GM12878 (cell line): ENCODE results near the gene MAD1L1. TPM values are rescaled to one million over a fixed set of nuclear protein-coding genes. Genes with fewer than 3 reads are reported as not detected.

Experiments used
- ATAC-seq: fragments of 200-7000 bp; cut with Tn5 transposase; 3 replicates; pipeline ENCODE4 v1.9.1; 2020; ENCODE audit warnings: mild to moderate bottlenecking, moderate library complexity
- BruUV-seq: library from RNA; stranded (reverse); fragments of 400-500 nt; replicated peaks from 2 replicates; lab custom pipeline; 2021; lab: Mats Ljungman, UMichigan
- CTCF ChIA-PET: fragments of 300-600 bp; sonication (Branson Sonifier 250); formaldehyde crosslinking; extraction: SDS; loops from one replicate; lab custom pipeline; 2021; ENCODE audit warnings: inconsistent platforms; lab: Yijun Ruan, JAX
- POLR2A ChIA-PET: fragments of 350-600 bp; formaldehyde crosslinking; extraction: SDS; loops from one replicate; lab custom pipeline; 2021; ENCODE audit warnings: inconsistent platforms; lab: Charles Lee
- RAD21 ChIA-PET: fragments of 300-600 bp; sonication (Branson Sonifier 250); formaldehyde crosslinking; loops from one replicate; lab custom pipeline; 2023; ENCODE audit warnings: antibody characterized with exemption; ENCODE audit not compliant: unreplicated experiment; lab: Charles Lee
- SMC1A ChIA-PET: fragments of 300-600 bp; sonication (Branson Sonifier 250); formaldehyde crosslinking; loops from one replicate; lab custom pipeline; 2023; ENCODE audit not compliant: unreplicated experiment, uncharacterized antibody; lab: Charles Lee
- DNase-seq: peaks from one replicate; pipeline ENCODE4 v3.0.0-alpha.2; 2011; ENCODE audit warnings: low read depth, low spot score
- FAIRE-seq: peaks from 3 replicates; lab custom pipeline; 2011; peaks lifted over from hg19 to GRCh38; lab: Jason Lieb, UNC
- H2AFZ ChIP-seq: 2 replicates; pipeline ENCODE4 v1.6.0; 2011; ENCODE audit warnings: low read depth, low read length, control low read depth; ENCODE audit not compliant: control insufficient read depth
- H3K27ac ChIP-seq: 2 replicates; pipeline ENCODE4 v1.5.1; 2011; ENCODE audit warnings: control low read depth; ENCODE audit not compliant: control insufficient read depth, insufficient read depth
- H3K27me3 ChIP-seq, 2 experiments: replicated peaks in 1 of 2; 2 replicates each; pipeline versions ENCODE4 v1.6.0 to v1.6.1; 2011; ENCODE audit warnings: low read length in 1 of 2; ENCODE audit not compliant: control insufficient read depth in 2 of 2, insufficient read depth in 2 of 2
- H3K36me3 ChIP-seq, 2 experiments: 2 replicates each; pipeline ENCODE4 v1.5.1; 2011; ENCODE audit warnings: low read length in 1 of 2; ENCODE audit not compliant: control insufficient read depth in 2 of 2, insufficient read depth in 2 of 2
- H3K4me1 ChIP-seq: 2 replicates; pipeline ENCODE4 v1.6.1; 2011; ENCODE audit warnings: mild to moderate bottlenecking, low read length, moderate library complexity, mixed read lengths; ENCODE audit not compliant: control insufficient read depth, insufficient read depth
- H3K4me2 ChIP-seq: 2 replicates; pipeline ENCODE4 v1.6.0; 2011; ENCODE audit warnings: control low read depth; ENCODE audit not compliant: control insufficient read depth, insufficient read depth
- H3K4me3 ChIP-seq: fragments of 200-600 bp; sonication (generic); 2 replicates; pipeline ENCODE4 v1.5.1; 2016
- H3K79me2 ChIP-seq: 2 replicates; pipeline ENCODE4 v1.6.0; 2011; ENCODE audit warnings: low read length; ENCODE audit not compliant: control insufficient read depth, insufficient read depth
- H3K9ac ChIP-seq: 2 replicates; pipeline ENCODE4 v1.8.0; 2011; ENCODE audit warnings: low read length, control low read depth, mixed read lengths; ENCODE audit not compliant: control insufficient read depth, insufficient read depth
- H3K9me3 ChIP-seq: replicated peaks from 3 replicates; pipeline ENCODE4 v1.5.1; 2011; ENCODE audit warnings: mild to moderate bottlenecking, low read length; ENCODE audit not compliant: control insufficient read depth, insufficient read depth
- H4K20me1 ChIP-seq: 2 replicates; pipeline ENCODE4 v1.6.0; 2011; ENCODE audit not compliant: control insufficient read depth, insufficient read depth
- BHLHE40 ChIP-seq, 2 experiments: fragments of 450-650 bp in 1 of 2; IDR thresholded peaks; 2 replicates each; pipeline ENCODE4 v1.6.1; 2011 to 2017; ENCODE audit warnings: low read depth in 2 of 2, borderline replicate concordance in 1 of 2, improper control_type of control experiment in 1 of 2, low read length in 1 of 2, mild to moderate bottlenecking in 1 of 2
- CBFB ChIP-seq: IDR thresholded peaks from 2 replicates; pipeline ENCODE4 v1.6.1; 2016; ENCODE audit warnings: antibody characterized with exemption, low read depth
- GATAD2B ChIP-seq: fragments of 450-650 bp; conservative IDR thresholded peaks from 2 replicates; pipeline ENCODE4 v1.6.1; 2017; ENCODE audit warnings: low read depth, mild to moderate bottlenecking, moderate library complexity
- IKZF1 ChIP-seq: fragments of 450-650 bp; conservative IDR thresholded peaks from 2 replicates; pipeline ENCODE4 v1.6.1; 2017; ENCODE audit warnings: antibody characterized with exemption, mild to moderate bottlenecking
- IKZF2 ChIP-seq, 2 experiments: fragments of 450-650 bp; IDR thresholded peaks; 2 replicates each; pipeline ENCODE4 v1.6.1; 2017; ENCODE audit warnings: mild to moderate bottlenecking in 2 of 2, moderate library complexity in 2 of 2
- IRF4 ChIP-seq: IDR thresholded peaks from 2 replicates; pipeline ENCODE4 v1.6.1; 2011; ENCODE audit warnings: low read depth, low read length
- NFXL1 ChIP-seq: fragments of 450-650 bp; IDR thresholded peaks from 2 replicates; pipeline ENCODE4 v1.6.1; 2017; ENCODE audit warnings: antibody characterized with exemption, mild to moderate bottlenecking, borderline replicate concordance
- SMAD5 ChIP-seq: IDR thresholded peaks from 2 replicates; pipeline ENCODE4 v1.6.1; 2016; ENCODE audit warnings: antibody characterized with exemption, low read depth
- SPI1 ChIP-seq: IDR thresholded peaks from 2 replicates; pipeline ENCODE4 v1.6.1; 2011; ENCODE audit warnings: low read depth, mild to moderate bottlenecking, low read length, moderate library complexity, borderline replicate concordance; ENCODE audit not compliant: insufficient read depth
- STAT3 ChIP-seq: IDR thresholded peaks from 2 replicates; pipeline ENCODE4 v1.6.1; 2011; ENCODE audit warnings: low read depth, low read length, improper control_type of control experiment
- TCF12 ChIP-seq: IDR thresholded peaks from 2 replicates; pipeline ENCODE4 v1.6.1; 2011; ENCODE audit warnings: low read depth, mild to moderate bottlenecking, low read length
- ZNF217 ChIP-seq: fragments of 450-650 bp; IDR thresholded peaks from 2 replicates; pipeline ENCODE4 v1.6.1; 2017; ENCODE audit warnings: antibody characterized with exemption, mild to moderate bottlenecking
- WGBS: methylation state at CpG from one replicate; pipeline ENCODE4 v1.1.6; 2016; ENCODE audit warnings: low lambda C conversion rate; ENCODE audit not compliant: insufficient replicate concordance, insufficient coverage; ENCODE audit errors: missing lambda C conversion rate; 5-methylcytosine and 5-hydroxymethylcytosine counted together
- in situ Hi-C: fragments of 300-500 bp; cut with MboI; formaldehyde crosslinking; loops from 9 replicates; pipeline ENCODE4 v1.14.3; 2018; ENCODE audit warnings: mixed read lengths
- intact Hi-C: fragments of 100-400 bp; cut with micrococcal nuclease; formaldehyde crosslinking; loops from one replicate; pipeline ENCODE4 v1.14.2; 2022; ENCODE audit not compliant: unreplicated experiment
- polyA plus RNA-seq, 11 experiments: library from polyadenylated mRNA; depleted of rRNA in 4 of 11; unstranded in 6 of 11; stranded (reverse) in 5 of 11; fragments of >200 nt; fragmentation: Nextera tagmentation in 4 of 11; fragmentation: Illumina TruSeq in 1 of 11; extraction: Ambion mirVana in 4 of 11; extraction: Trizol in 1 of 11; gene quantifications; 1 replicate in 1 of 11; 2 replicates in 10 of 11; pipeline versions ENCODE4 v1.2.1 to v1.2.3, GENCODE V29; 2011 to 2016; ENCODE audit warnings: inconsistent platforms in 2 of 11, missing spikeins in 2 of 11, low read depth in 1 of 11
- total RNA-seq, 4 experiments: library from RNA; depleted of rRNA in 3 of 4; stranded (reverse); fragments of >200 nt in 3 of 4; fragmentation: Illumina TruSeq in 1 of 4; extraction: Trizol in 1 of 4; gene quantifications; 2 replicates each; pipeline versions ENCODE4 v1.2.1 to v1.2.3, GENCODE V29; 2013 to 2021
- TF ChIP-seq, protein P1 (sequence below): fragments of 450-650 bp; IDR thresholded peaks from 2 replicates; pipeline ENCODE4 v1.6.1; 2017; ENCODE audit warnings: mild to moderate bottlenecking, low read depth, inconsistent platforms; ENCODE audit not compliant: poor library complexity, severe bottlenecking
- TF ChIP-seq, protein P2 (sequence below): IDR thresholded peaks from 2 replicates; pipeline ENCODE4 v1.6.1; 2012; ENCODE audit warnings: low read length, inconsistent platforms
- TF ChIP-seq, protein P3 (sequence below): fragments of 450-650 bp; IDR thresholded peaks from 2 replicates; pipeline ENCODE4 v1.6.1; 2017; ENCODE audit warnings: mild to moderate bottlenecking, moderate library complexity

Gene MAD1L1
- total and polyA plus RNA-seq, 10 of the 15 experiments (the other 5 are each of a cell fraction or from before 2014, with no cell fraction given) = 2.2 to 76.8 (median 38.3) TPM

DNA sequence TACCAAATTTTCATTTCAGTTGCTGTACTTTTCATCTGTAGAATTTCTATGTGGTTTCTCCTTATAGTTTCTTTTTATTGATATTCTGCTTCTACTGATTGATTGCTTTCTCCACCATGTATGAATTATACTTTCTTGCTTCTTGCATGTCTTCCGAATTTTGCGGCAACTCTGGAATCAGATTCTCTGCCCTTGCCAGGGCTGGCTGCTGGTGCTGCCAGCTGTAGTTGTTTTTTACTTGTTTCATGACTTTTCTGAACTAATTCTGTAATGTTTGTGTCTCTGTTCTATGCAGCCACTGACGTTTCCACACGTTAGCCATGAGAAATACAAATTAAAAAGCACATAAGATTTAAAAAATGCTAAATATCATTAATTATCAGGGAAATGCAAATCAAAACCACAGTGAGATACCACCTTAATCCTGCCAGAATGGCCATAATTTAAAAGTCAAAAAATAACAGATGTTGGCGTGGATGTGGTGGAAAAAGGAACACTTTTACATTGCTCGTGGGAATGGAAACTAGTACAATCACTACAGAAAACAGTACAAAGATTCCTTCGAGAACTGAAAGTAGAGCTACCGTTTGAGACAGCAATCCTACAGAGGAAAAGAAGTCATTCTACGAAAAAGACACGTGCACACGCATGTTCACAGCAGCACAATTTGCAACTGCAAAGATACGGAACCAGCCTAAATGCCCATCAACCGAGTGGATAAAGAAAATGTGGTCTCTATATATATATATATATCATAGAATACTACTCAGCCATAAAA is 51.5 kb downstream of the MAD1L1 start:
- intact Hi-C loops = loop anchor here (5.0 kb wide), 1 partner anchor 69 kb away; no protein-coding TSS in a partner anchor
- no peaks in the 10 kb centered on the region for H3K79me2 ChIP-seq
- TSS peak; percentile 56 for BruUV-seq
- ChIA-PET CTCF (interaction anchor here (1.2 to 2.9 kb wide), 6 partner anchors 11 to 167 kb away, joined by 3 to 16 read pairs (median 8); no protein-coding TSS in a partner anchor), RAD21 (interaction anchor here (1.0 to 3.7 kb wide), 5 partner anchors 15 to 56 kb away, joined by 3 to 57 read pairs (median 5); no protein-coding TSS in a partner anchor), POLR2A (interaction anchor here (0.5 to 2.5 kb wide), 6 partner anchors 9 to 225 kb away, joined by 3 to 25 read pairs (median 4); no protein-coding TSS in a partner anchor), SMC1A (interaction anchor here (0.8 to 4.5 kb wide), 13 partner anchors 8 to 319 kb away, joined by 3 to 56 read pairs (median 4); no protein-coding TSS in a partner anchor)
- no peak overlapping the region for H3K9ac ChIP-seq
- H3K27ac ChIP-seq = peak overlapping the region; percentile 68
- no peaks in the 10 kb centered on the region for H3K27me3 ChIP-seq
- no peaks in the 10 kb centered on the region; a peak in 2 of 4 replicates for H3K36me3 ChIP-seq
- H3K4me2 ChIP-seq = no peak overlapping the region
- no peaks in the 10 kb centered on the region for H4K20me1 ChIP-seq
- peak; percentile 78 for DNase-seq
- in situ Hi-C loops = no loop called here
- FAIRE-seq = peak; percentile 70
- 82% methylated on average over 13 of the region's 13 CpGs for WGBS
- H2AFZ ChIP-seq = no peak overlapping the region
- H3K9me3 ChIP-seq = peaks cover 1% of the 10 kb centered on the region; the same call in 2 of the 3 replicates
- no peak overlapping the region for H3K4me3 ChIP-seq
- H3K4me1 ChIP-seq = peaks cover 8% of the 10 kb centered on the region
- peak; percentile 81 for ATAC-seq
- TF ChIP-seq GATAD2B (no peak), NFXL1 (no peak), IKZF2 (IDR thresholded peaks at IDR 0.05) (peak; percentile 72; a peak in 3 of 4 replicates), CBFB (no peak), BHLHE40 (IDR thresholded peaks at IDR 0.05; ENCODE audit: borderline replicate concordance in 1 of 2, low read depth in 2 of 2, low read length in 1 of 2) (peak; percentile 78 to 87), IRF4 (0 out of 2 replicates have a peak, but pooled peaks have one; percentile 23), SPI1 (peak; percentile 17; the same call in 1 of the 2 replicates), IKZF1 (peak; percentile 56; the same call in 1 of the 2 replicates), SMAD5 (no peak), TCF12 (peak; percentile 48; the same call in 1 of the 2 replicates), STAT3 (no peak), ZNF217 (no peak)
- TF ChIP-seq, protein P1, sequence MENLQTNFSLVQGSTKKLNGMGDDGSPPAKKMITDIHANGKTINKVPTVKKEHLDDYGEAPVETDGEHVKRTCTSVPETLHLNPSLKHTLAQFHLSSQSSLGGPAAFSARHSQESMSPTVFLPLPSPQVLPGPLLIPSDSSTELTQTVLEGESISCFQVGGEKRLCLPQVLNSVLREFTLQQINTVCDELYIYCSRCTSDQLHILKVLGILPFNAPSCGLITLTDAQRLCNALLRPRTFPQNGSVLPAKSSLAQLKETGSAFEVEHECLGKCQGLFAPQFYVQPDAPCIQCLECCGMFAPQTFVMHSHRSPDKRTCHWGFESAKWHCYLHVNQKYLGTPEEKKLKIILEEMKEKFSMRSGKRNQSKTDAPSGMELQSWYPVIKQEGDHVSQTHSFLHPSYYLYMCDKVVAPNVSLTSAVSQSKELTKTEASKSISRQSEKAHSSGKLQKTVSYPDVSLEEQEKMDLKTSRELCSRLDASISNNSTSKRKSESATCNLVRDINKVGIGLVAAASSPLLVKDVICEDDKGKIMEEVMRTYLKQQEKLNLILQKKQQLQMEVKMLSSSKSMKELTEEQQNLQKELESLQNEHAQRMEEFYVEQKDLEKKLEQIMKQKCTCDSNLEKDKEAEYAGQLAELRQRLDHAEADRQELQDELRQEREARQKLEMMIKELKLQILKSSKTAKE = peak; percentile 32
- TF ChIP-seq, protein P2, sequence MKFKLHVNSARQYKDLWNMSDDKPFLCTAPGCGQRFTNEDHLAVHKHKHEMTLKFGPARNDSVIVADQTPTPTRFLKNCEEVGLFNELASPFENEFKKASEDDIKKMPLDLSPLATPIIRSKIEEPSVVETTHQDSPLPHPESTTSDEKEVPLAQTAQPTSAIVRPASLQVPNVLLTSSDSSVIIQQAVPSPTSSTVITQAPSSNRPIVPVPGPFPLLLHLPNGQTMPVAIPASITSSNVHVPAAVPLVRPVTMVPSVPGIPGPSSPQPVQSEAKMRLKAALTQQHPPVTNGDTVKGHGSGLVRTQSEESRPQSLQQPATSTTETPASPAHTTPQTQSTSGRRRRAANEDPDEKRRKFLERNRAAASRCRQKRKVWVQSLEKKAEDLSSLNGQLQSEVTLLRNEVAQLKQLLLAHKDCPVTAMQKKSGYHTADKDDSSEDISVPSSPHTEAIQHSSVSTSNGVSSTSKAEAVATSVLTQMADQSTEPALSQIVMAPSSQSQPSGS = peak; percentile 39; the same call in 1 of the 2 replicates
- TF ChIP-seq, protein P3, sequence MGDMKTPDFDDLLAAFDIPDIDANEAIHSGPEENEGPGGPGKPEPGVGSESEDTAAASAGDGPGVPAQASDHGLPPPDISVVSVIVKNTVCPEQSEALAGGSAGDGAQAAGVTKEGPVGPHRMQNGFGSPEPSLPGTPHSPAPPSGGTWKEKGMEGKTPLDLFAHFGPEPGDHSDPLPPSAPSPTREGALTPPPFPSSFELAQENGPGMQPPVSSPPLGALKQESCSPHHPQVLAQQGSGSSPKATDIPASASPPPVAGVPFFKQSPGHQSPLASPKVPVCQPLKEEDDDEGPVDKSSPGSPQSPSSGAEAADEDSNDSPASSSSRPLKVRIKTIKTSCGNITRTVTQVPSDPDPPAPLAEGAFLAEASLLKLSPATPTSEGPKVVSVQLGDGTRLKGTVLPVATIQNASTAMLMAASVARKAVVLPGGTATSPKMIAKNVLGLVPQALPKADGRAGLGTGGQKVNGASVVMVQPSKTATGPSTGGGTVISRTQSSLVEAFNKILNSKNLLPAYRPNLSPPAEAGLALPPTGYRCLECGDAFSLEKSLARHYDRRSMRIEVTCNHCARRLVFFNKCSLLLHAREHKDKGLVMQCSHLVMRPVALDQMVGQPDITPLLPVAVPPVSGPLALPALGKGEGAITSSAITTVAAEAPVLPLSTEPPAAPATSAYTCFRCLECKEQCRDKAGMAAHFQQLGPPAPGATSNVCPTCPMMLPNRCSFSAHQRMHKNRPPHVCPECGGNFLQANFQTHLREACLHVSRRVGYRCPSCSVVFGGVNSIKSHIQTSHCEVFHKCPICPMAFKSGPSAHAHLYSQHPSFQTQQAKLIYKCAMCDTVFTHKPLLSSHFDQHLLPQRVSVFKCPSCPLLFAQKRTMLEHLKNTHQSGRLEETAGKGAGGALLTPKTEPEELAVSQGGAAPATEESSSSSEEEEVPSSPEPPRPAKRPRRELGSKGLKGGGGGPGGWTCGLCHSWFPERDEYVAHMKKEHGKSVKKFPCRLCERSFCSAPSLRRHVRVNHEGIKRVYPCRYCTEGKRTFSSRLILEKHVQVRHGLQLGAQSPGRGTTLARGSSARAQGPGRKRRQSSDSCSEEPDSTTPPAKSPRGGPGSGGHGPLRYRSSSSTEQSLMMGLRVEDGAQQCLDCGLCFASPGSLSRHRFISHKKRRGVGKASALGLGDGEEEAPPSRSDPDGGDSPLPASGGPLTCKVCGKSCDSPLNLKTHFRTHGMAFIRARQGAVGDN = peak; percentile 71
